Activated T-cell treated with anti-CD3 and anti-CD28 coated beads for 4 hours (primary cell): ENCODE measurements around the gene XRN2.
"Not testable (repeated sequence)": the region's sequence is repeated elsewhere in the genome, so short reads cannot be mapped to it uniquely, and the experiment has no call there.

Source experiments
- DNase-seq: peaks from one replicate; pipeline ENCODE4 v3.0.0-alpha.2; 2020

Gene XRN2

DNA sequence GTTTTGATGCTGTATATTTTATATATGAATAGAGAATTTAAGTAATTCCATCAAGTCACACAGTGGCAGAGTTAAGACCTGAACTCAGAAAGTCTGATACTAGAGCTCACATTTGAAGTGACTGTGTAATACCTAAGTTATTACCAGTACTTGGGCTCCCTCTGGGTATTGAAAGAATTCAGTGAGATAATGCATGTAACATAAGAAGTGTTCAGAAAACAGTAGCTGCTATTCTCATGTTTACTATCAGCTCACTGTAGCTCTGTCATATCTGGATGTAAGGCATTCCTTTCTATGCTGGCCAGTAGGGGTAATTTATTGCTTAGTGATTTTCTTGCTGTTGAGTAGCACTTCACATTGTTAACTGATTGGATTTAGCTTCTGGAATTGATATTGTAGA, 49.6 kb downstream of the XRN2 start:
- no peak for DNase-seq

DNA sequence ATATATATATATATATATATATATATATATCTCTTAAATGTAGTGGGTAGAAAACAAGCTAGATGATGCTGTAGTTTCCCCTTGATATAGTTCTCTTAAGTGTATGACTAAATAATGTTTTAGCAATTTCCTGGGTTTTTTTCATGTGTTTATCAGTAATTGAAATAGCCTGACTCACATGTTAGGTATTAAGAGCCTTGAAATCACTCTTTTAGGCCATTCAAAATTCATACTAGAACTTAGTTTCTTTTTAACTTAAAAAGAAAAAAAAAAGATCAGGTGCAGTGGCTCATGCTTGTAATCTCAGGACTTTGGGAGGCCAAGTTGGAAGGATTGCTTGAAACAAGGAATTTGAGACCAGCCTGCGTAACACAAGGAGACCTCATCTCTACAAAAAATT, 50.1 kb downstream of the XRN2 start:
- no peak for DNase-seq

DNA sequence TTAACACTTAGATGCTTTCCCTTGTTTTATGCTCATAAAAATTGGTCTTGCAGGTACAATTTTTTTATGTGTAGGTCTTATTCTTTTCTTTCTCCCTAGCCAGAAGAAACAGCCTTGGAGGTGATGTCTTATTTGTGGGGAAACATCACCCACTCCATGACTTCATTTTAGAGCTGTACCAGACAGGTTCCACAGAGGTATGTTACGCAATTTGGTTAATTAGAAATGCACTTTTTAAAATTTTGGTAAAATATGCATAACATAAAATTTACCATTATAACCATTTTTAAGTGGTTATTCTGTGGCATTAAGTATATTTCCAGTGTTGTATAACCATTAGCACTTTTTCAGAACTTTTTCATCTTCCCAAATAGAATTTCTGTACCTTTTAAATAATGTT, 52.9 kb downstream of the XRN2 start:
- DNase-seq = no peak

DNA sequence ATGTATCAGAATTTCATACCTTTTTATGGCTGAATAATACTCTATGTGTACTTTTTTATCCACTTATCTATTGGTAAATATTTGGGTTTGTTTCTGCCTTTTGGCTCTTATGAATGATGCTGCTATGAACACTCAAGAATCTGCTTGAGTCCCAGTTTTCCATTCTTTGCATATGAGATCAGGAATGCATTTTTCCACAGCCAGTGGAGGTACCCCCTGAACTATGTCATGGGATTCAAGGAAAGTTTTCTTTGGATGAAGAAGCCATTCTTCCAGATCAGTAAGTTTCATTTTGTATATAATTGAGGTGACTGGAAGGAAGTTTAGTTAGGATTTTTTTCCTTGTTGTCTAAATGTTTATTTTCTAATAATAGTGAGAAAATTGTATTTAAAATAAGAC, 53.3 kb downstream of the XRN2 start:
- DNase-seq = no peak

DNA sequence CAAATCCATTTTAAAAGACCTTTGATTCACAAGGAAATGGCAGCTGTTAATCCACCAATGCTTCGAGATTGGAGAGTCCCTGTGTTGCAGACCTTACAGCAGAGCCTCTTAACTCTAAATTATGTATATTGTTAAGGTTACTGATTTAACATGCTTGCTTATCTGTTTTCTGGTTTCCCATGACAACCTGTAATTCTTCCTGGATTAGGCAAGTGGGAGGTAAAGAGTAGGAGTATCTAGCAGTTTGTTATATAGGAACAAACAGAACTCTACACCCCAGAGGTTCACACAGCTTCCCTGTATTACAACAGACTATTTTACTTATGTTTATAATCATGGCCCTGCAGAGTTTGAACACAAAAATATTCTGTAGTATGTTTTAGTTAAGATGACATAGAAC, 54.7 kb downstream of the XRN2 start:
- DNase-seq = no peak

DNA sequence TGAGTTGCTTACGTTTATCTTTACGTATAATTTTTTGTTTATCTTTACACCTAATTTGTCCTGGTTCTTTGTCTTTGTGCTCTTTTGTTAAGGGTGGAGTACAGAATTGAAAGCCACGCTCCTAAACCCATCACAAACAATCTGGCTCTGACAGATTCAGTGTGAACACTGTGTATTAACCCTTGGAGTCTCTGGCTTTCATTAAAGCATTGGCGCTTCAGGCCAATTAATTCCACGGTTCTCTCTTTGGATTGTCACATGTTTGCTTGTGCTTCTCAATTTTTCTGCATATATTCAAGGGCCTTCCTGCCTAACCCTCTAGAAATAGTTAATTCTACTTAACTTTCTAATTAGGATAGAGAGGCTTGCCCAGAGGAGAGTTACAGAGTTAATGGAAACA, 55.6 kb downstream of the XRN2 start:
- DNase-seq = no peak

DNA sequence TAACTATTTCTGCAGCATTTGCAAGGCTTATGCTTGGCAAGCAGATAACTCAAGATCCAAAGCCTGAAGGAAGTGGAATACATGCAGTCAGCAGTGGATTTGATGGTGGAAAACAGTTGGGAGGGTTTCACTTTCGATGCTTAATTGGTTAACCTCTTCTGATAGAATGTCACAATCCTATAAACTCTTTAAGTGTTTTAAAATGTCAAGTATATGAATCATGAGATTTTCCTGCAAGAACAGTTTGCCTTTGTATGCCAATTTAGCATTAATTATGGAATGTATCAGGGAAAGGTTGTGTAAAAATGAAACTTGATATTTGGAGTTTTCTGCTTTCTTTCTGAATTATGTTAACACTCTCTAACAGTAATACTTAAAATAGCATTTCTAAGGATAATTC, 57.6 kb downstream of the XRN2 start:
- DNase-seq = no peak

DNA sequence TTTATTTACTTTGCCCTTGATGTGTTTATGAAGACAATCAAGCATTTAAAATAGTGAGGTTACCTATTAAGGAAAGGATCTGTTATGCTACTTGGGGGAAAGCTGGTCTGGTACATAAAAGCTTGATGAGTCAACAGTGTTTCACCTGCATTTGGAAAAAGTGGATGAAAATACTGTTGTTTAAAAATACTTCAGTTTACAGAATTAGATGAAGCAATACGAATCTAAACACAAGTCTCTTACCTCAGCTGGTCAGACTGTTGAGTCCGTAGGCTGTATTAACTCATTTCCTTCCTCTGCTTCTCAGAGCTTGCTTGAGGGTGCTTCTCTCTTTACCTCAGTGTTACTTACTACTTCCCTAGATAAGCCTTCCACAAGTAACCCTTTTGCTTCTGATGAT, 58.1 kb downstream of the XRN2 start:
- DNase-seq = no peak

DNA sequence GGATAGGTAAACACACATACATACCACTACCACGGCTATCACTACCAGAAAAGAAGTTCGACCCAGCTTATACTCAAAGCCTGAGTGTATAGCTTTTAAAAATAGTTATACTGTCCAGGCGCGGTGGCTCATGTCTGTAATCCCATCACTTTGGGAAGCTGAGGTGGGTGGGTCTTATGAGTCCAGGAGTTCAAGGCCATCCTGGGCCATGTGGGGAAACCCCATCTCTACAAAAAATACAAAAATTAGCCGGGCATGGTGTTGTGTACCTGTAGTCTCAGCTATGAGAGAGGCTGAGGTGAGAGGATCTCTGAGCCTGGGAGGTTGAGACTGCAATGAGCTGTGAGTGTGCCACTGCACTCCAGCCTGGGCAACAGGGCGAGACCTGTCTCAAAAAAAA, 61.3 kb downstream of the XRN2 start:
- no peak for DNase-seq

DNA sequence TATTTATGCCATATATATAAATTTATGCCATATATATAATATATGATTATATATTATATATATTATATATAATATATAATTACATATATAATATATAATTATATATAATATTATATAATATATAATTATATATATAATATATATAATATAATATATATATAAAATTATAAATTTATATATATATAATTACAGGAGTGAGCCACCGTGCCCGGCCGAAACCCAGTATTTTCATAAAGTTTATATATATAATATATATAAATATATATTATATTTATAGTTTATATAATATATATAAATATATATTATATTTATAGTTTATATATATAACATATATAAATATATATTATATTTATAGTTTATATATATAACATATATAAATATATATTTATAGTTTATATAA, 62.6 kb downstream of the XRN2 start:
- no peak for DNase-seq

DNA sequence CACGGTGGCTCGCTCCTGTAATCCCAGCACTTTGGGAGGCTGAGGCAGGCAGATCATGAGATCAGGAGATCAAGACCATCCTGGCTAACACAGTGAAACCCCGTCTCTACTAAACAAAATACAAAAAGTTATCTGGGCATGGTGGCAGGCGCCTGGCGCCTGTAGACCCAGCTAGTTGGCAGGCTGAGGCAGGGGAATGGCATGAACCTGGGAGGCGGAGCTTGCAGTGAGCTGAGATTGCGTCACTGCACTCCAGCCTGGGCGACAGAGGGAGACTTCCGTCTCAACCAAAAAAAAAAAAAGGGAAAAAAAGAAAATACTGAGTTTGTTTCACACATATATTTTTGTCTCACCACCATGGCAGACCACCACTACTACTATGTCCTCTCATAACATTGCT, 63.1 kb downstream of the XRN2 start:
- DNase-seq = not testable (repeated sequence)

DNA sequence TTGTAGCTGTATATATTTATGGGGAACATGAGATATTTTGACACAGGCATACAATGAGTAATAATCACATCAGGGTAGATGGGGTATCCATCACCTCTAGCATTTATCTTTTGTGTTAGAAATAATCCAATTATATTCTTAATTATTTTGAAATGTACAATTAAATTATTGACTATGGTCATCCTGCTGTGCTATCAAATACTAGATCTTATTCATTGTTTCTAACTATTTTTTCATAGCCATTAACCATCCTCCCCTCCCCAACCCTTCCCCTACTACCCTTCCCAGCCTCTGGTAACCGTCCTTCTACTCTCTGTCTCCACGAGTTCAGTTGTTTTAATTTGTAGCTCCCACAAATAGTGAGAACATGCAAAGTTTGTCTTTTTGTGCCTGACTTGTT, 65.7 kb downstream of the XRN2 start:
- DNase-seq = no peak

DNA sequence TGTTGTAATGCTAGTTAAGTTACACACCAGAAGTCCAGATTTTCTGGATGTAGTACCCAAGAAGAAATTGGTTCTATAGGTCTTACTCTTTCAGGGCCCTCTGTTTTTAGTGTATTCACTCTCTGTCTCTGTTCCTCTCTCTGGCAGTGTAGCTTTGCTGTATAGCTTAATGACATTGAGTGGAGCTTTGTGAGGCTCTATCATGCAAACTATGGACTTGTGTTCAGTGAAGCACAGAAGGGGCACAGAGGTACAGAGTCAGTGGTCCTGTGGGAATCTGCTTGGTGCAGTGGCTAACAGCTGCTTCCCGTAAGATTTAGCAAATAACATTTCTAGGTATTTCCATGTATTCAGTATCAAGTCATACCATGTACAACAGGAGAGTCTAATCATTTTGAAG, 68.1 kb downstream of the XRN2 start:
- no peak for DNase-seq

DNA sequence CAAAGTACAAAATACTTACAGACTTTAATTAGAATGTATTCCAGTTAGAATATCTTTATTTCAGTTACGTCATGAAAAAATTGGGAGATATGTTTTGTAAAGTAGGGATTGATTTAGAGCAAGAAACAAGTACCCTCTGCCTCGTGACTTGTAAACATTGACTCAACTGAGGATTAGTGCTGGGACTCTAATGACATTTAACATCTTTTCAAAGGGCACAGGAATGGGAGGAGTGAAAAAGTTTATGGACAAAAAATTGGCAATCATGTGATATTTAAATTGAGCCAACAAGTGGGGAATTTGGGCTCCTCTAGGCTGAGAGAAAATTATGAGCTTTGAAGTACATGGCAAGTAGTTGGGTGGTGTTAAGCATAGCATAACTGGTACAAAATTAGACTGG, 68.9 kb downstream of the XRN2 start:
- no peak for DNase-seq

DNA sequence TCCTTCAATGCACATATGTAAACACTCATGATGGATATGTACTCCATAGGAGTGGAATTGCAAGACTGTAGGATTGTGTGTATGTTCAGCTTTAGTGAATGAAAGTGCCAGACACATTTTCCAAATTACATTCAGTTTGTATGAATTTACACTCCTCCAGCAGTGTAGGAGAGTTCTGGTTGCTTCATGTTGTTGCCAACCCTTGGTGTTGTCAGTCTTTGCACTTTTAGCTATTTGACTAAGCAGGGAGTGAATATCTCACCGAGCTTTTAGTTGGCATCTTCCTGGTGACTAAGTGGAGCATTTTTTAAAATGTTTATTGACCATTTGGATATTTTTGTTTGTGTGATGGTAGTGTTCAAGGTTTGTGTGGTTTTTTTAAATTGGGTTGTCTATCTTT, 70.3 kb downstream of the XRN2 start:
- DNase-seq = no peak

DNA sequence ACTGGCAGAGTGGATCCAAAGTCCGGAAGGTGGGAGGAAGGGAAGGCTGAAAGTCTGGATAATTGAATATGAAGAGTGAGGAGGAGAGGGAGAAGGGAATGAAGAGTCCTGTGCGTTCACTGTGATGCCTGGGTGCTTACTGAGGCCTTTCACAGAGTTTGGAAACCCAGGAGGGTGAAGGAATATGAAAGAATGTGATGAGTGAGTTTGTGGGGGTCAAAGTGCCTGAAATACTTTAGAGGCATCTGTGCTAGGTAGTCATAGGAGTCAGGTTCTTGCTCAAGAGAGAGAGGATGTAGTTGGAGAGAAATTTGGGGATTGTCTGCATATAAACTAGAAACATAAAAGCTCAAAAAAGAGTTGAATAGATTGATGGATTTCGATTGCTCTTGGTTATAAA, 73.5 kb downstream of the XRN2 start:
- DNase-seq = no peak

DNA sequence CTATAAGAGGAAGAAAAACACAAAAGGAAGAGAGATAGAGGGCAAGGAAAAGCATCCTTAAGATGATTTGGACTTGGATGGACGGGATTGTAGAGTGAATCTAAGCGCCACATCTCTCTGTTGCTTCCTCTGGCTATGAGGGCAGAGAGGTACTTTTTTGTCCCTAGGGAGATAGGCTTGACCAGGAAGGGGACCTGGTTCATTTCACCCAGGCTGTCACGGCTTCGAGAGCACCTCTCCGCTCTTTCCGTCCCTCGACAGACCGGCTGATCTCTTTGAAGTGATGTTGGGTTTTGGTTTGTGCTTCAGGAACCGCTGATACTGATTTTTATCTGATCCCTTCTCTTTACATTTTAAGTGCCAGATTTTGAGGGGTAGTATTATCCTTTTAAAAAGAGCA, 74.6 kb downstream of the XRN2 start:
- DNase-seq = no peak

DNA sequence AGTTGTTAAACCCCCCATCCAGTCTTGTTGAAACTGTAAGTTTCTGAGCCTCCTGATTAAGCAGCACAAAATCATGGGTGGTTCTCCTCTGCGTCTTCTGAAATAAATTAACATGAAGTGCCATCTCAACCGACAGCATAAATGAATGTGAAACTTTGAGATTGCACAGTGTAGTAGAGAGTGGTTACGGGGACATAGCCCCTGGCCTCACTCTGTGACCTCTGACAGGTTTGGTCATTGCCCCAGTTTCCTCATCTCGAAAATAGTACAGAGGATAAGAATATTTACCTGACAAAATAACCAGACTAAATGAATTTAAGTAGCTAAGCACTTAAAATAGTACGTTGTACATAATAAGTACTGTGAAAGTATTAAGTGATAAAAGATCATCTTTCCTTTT, 75.1 kb downstream of the XRN2 start:
- no peak for DNase-seq

DNA sequence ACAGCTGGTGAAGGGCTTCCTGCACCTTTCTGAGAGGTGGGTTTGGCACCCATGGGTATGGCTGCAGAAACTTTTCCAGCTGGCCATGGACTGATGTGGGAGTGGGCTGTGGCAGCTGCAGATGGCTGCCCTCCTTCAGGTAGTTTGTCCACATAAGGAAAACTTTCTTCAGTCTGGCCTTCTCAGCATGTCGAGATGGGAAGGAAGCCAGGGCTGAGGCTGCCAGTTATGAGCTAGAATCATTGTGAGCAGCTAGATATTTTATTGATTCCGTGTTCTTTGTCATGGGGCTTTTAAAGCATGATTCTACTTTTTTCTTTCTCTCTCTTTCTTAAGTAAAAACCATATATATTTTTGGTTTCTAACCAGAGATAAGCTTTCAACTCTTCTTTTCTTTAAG, 77.6 kb downstream of the XRN2 start:
- no peak for DNase-seq

DNA sequence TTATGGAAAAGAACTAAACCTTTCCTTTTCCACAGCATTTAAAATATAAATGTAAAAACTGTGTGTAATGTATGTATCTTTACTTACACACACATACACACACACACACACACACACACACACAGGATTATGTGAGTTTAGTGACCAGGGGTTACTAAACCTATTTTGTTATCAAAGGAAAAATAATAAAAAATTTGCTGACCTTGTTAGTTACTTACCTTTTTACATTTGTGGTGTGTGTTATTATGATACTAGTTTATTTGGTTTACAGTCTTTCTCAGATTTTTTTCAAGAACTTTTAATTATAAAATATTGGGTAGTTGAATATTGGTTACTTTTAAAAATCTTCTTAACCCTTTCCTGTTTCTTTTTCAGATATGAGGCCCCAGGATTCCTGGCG, 78.5 kb downstream of the XRN2 start:
- no peak for DNase-seq

DNA sequence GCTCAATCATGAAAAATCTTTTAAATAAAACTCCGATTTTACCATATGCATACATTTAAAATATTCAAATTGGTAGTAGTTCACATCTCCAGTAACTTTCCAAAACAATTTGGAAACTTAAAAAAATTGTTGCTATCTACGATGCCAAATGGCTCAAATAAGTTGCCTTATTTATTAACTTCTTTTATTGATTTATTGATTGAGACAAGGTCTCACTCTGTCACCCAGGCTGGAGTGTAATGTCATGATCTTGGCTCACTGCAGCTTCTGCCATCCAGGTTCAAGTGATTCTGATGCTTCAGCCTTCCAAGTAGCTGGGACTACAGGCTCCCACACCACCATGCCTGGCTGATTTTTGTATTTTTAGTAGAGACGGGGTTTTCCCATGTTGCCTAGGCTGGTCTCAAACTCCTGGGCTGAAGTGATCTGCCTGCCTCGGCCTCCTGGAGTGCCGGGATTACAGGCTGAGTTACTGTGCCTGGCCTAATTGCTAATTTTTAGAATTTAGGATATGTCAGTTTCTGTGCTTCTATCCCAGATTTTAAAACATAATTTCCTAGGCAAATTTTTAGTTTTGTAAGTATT, 81.3 kb downstream of the XRN2 start:
- DNase-seq = no peak

DNA sequence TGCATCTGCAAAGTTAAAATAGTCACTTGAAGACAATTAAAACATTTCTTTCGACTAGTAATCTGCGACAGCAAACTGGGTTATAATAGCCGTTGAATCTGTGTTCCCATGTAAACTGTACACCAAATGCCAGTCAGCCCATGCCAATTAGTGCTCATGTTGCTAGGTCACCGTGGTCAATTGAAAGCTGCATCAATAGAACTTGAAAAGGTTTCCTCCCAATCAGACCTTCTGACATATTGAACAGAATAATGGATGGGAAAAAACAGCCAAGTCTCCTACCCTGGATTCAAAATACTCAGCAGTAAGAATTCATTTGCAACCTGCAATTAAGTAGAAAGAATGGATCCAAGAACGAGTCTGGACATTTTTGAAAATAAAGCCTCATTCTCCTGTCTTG, 83.0 kb downstream of the XRN2 start:
- DNase-seq = no peak

DNA sequence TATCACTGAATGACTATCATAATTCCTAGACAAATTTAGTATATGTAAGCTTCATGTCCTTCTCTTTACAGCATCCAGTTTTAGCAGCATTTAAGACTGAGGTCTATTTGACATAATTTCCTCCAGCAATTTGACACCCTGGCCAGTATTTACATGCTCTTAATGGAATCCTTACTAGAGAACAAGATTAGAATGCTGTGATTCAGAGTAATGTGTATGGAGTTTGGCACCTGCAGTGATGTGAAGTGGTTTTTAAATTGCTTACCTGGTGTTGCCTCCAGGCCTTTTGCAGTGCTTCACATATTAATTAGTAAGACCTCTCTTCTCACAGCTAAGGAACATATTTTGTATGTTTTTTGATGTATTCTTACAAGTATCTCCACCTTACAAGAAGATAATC, 84.4 kb downstream of the XRN2 start:
- DNase-seq = no peak

DNA sequence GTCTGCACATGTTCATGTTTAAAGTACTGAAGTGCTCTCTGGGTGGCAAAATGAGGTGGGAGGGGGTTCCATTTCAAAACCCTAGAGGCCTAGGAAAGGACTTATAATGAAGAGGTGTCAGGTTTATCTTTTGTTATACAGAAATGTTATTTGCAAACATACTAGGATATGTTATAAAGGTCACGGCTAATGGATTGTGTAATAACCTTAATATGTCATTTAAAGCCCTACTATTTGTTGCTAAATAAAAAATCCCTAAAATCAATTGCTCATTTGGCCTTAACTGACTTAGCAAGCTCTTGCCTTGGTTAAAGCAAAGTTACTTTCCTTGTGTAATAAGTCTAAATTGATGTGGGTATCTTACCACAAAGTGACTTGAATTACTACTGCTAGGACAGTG, 85.4 kb downstream of the XRN2 start:
- no peak for DNase-seq

DNA sequence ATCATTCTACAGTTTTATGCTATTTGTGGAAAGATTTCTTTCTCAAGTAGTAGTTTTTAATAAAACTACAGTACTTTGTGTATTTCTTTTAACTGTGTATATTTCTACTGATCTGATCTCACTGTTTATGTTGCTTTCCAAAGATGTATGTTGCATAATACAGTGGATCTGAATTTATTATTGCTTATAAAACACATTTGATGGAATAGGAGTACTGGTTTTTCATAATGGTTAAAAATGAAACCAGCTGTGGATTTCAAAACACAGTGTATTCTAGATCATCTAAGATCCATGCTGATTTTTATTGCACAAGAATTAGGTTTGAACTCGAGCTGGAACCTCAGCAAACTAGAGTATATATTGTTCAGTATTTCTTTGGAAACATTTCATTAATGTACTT, 86.2 kb downstream of the XRN2 start:
- no peak for DNase-seq

DNA sequence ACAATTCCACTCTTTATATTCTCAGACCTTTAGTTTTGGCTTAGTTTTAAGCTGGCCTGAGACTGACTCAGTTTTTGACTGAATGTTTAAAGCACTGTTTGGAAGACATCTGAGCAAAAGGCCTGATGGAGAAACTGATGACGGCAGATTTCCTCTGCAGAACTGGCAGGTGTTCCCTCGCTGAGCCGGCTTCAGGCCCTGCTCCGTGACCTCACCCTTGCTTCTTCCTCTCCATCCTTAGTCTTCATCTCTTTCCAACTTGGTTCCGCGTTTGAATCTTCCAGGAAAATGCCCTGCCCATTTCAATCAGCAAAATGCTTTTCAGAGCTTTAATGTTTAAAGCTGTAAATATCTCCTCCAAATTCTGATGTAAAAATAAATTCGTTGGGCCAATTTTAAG, 87.6 kb downstream of the XRN2 start:
- DNase-seq = no peak
